K562 (cell line): ENCODE data around the gene FAF2. TPM values are rescaled to one million over a fixed set of nuclear protein-coding genes. Genes with fewer than 3 reads are reported as not detected.

Source experiments
- ATAC-seq: fragments of 200-7000 bp; cut with Tn5 transposase; 3 replicates; pipeline ENCODE4 v1.9.1; 2020; ENCODE audit warnings: moderate library complexity
- BruUV-seq: library from RNA; stranded (reverse); fragments of 400-500 nt; replicated peaks from 2 replicates; lab custom pipeline; 2021; lab: Mats Ljungman, UMichigan
- CTCF ChIA-PET: fragments of 300-600 bp; formaldehyde crosslinking; extraction: SDS; loops from one replicate; lab custom pipeline; 2021; ENCODE audit warnings: low intra/inter-chr PET ratio; lab: Yijun Ruan, JAX
- POLR2A ChIA-PET: fragments of 300-600, 350-650 bp; sonication (Branson Sonifier 250); formaldehyde crosslinking; extraction: SDS; loops from one replicate; lab custom pipeline; 2021; ENCODE audit warnings: antibody characterized with exemption, inconsistent platforms; lab: Yijun Ruan, JAX
- DNase-seq, 4 experiments: peaks; one replicate each; pipeline versions ENCODE4 v3.0.0 to v3.0.0-alpha.2; 2011 to 2018; ENCODE audit warnings: low spot score in 3 of 4, mixed read lengths in 3 of 4; ENCODE audit errors: extremely low read depth in 1 of 4
- FAIRE-seq: peaks from 2 replicates; lab custom pipeline; 2011; peaks lifted over from hg19 to GRCh38; lab: Jason Lieb, UNC
- H2AFZ ChIP-seq: 2 replicates; pipeline ENCODE4 v1.6.0; 2011; ENCODE audit warnings: low read depth, low read length, control low read depth, inconsistent platforms
- H3K27ac ChIP-seq: fragments of 200-600 bp; 3 replicates; pipeline ENCODE4 v1.8.0; 2011; ENCODE audit warnings: low read depth, mild to moderate bottlenecking, control low read depth, inconsistent platforms, low read length, moderate library complexity, mixed read lengths; ENCODE audit errors: extremely low read depth
- H3K27me3 ChIP-seq, 2 experiments: fragments of 300-600 bp in 1 of 2; 2 replicates in 1 of 2; 3 replicates in 1 of 2; pipeline versions ENCODE4 v1.6.0 to v1.8.0; 2011; ENCODE audit warnings: inconsistent platforms in 2 of 2, low read length in 2 of 2, mild to moderate bottlenecking in 1 of 2, mixed read lengths in 1 of 2, moderate library complexity in 1 of 2; ENCODE audit not compliant: control insufficient read depth in 2 of 2, insufficient read depth in 2 of 2
- H3K36me3 ChIP-seq: fragments of 300-600 bp; 3 replicates; pipeline ENCODE4 v1.8.0; 2011; ENCODE audit warnings: mild to moderate bottlenecking, low read length, inconsistent platforms; ENCODE audit not compliant: control insufficient read depth, insufficient read depth
- H3K4me1 ChIP-seq, 2 experiments: fragments of 200-600 bp in 1 of 2; replicated peaks in 1 of 2; 2 replicates in 1 of 2; 3 replicates in 1 of 2; pipeline versions ENCODE4 v1.5.1 to v1.8.0; 2011; ENCODE audit warnings: inconsistent platforms in 2 of 2, low read length in 2 of 2, mild to moderate bottlenecking in 1 of 2, mixed read lengths in 1 of 2, moderate library complexity in 1 of 2; ENCODE audit not compliant: control insufficient read depth in 2 of 2, insufficient read depth in 2 of 2
- H3K4me2 ChIP-seq: 2 replicates; pipeline ENCODE4 v1.6.1; 2011; ENCODE audit warnings: low read length, control low read depth, inconsistent platforms, mixed read lengths; ENCODE audit not compliant: insufficient read depth
- H3K4me3 ChIP-seq: fragments of 200-600 bp; sonication (generic), shearing (Covaris generic); 2 replicates; pipeline ENCODE4 v1.5.1; 2016; ENCODE audit warnings: control low read depth, inconsistent platforms
- H3K79me2 ChIP-seq: fragments of 200-600 bp; 3 replicates; pipeline ENCODE4 v1.8.0; 2011; ENCODE audit warnings: low read length, inconsistent platforms; ENCODE audit not compliant: control insufficient read depth, insufficient read depth
- H3K9ac ChIP-seq, 2 experiments: 2 replicates each; pipeline versions ENCODE4 v1.6.0 to v1.6.1; 2011; ENCODE audit warnings: low read depth in 2 of 2, low read length in 2 of 2, control low read depth in 1 of 2, inconsistent platforms in 1 of 2, mild to moderate bottlenecking in 1 of 2, mixed read lengths in 1 of 2; ENCODE audit not compliant: insufficient read depth in 1 of 2
- H3K9me1 ChIP-seq: one replicate; pipeline ENCODE4 v1.6.0; 2011; ENCODE audit warnings: inconsistent platforms, mild to moderate bottlenecking, low read length, moderate library complexity; ENCODE audit not compliant: control insufficient read depth, insufficient read depth
- H3K9me3 ChIP-seq: replicated peaks from 2 replicates; pipeline ENCODE4 v1.5.1; 2011; ENCODE audit warnings: low read depth, low read length, inconsistent platforms; ENCODE audit not compliant: control insufficient read depth, insufficient read depth
- H4K20me1 ChIP-seq: replicated peaks from 2 replicates; pipeline ENCODE4 v1.6.1; 2011; ENCODE audit warnings: low read length, inconsistent platforms, mixed read lengths; ENCODE audit not compliant: control insufficient read depth, insufficient read depth
- ATF7 ChIP-seq: fragments of 450-650 bp; IDR thresholded peaks from 2 replicates; pipeline ENCODE4 v1.7.1; 2014; ENCODE audit warnings: mild to moderate bottlenecking, moderate library complexity
- BMI1 ChIP-seq: fragments of 150-350 bp; IDR thresholded peaks from 2 replicates; pipeline ENCODE4 v1.6.1; 2014; ENCODE audit warnings: low read length
- CTBP1 ChIP-seq: fragments of 450-650 bp; IDR thresholded peaks from 2 replicates; pipeline ENCODE4 v1.6.1; 2016; ENCODE audit warnings: borderline replicate concordance
- CTCFL ChIP-seq: IDR thresholded peaks from 2 replicates; pipeline ENCODE4 v1.6.1; 2011; ENCODE audit warnings: borderline replicate concordance, low read depth, mild to moderate bottlenecking, moderate library complexity, low read length; ENCODE audit not compliant: insufficient read depth, poor library complexity, severe bottlenecking
- E2F3 ChIP-seq: fragments of 250-450 bp; sonication (Bioruptor Pico); IDR thresholded peaks from 2 replicates; pipeline ENCODE4 v1.4.0; 2020; ENCODE audit warnings: mild to moderate bottlenecking
- ETV1 ChIP-seq: fragments of 450-650 bp; conservative IDR thresholded peaks from 2 replicates; pipeline ENCODE4 v1.6.1; 2016; ENCODE audit warnings: missing genetic modification characterization, control low read depth, low read depth, missing compliant biosample characterization
- FOXA1 ChIP-seq: fragments of 450-650 bp; IDR thresholded peaks from 2 replicates; pipeline ENCODE4 v1.6.1; 2016; ENCODE audit warnings: mild to moderate bottlenecking, borderline replicate concordance
- ID3 ChIP-seq, 2 experiments: fragments of 250-450 bp in 1 of 2; fragments of 450-650 bp in 1 of 2; sonication (Bioruptor Pico) in 1 of 2; IDR thresholded peaks; 2 replicates each; pipeline versions ENCODE4 v1.6.1 to v1.8.0; 2016 to 2021; ENCODE audit warnings: mild to moderate bottlenecking in 2 of 2, moderate library complexity in 2 of 2, missing compliant biosample characterization in 1 of 2, missing genetic modification characterization in 1 of 2
- TAF15 ChIP-seq: fragments of 200-400 bp; formaldehyde crosslinking; IDR thresholded peaks from 2 replicates; pipeline ENCODE4 v1.6.1; 2017; ENCODE audit warnings: mild to moderate bottlenecking, low read depth, low read length, moderate library complexity
- ZBED1 ChIP-seq: IDR thresholded peaks from 2 replicates; pipeline ENCODE4 v1.6.1; 2014
- ZKSCAN3 ChIP-seq: fragments of 250-450 bp; sonication (Bioruptor Pico); IDR thresholded peaks from 2 replicates; pipeline ENCODE4 v1.4.0; 2020
- ZNF436 ChIP-seq: fragments of 250-450, 450-650 bp; sonication (Bioruptor Pico); formaldehyde crosslinking; IDR thresholded peaks from 2 replicates; pipeline ENCODE4 v1.7.0; 2020; ENCODE audit warnings: mild to moderate bottlenecking
- WGBS: fragments of 100-300 bp; shearing (Covaris generic); methylation state at CpG from one replicate; pipeline ENCODE4 v1.1.6; 2016; ENCODE audit warnings: low coverage, mixed read lengths; ENCODE audit not compliant: insufficient coverage; ENCODE audit errors: missing lambda C conversion rate; 5-methylcytosine and 5-hydroxymethylcytosine counted together
- in situ Hi-C: fragments of 300-500 bp; cut with MboI; formaldehyde crosslinking; loops from 4 replicates; pipeline ENCODE4 v1.15.0; 2018; ENCODE audit warnings: inconsistent platforms, mixed read lengths
- intact Hi-C: fragments of 100-400 bp; cut with micrococcal nuclease; formaldehyde crosslinking; loops from 2 replicates; pipeline ENCODE4 v1.14.2; 2022
- polyA plus RNA-seq, 8 experiments: library from polyadenylated mRNA; depleted of rRNA in 4 of 8; stranded (reverse) in 5 of 8; unstranded in 3 of 8; fragments of >200 nt; fragmentation: Nextera tagmentation in 2 of 8; fragmentation: Illumina TruSeq in 1 of 8; extraction: Ambion mirVana in 2 of 8; extraction: Trizol in 1 of 8; gene quantifications; 2 replicates each; pipeline versions ENCODE4 v1.2.1 to v1.2.3, GENCODE V29; 2011 to 2014; ENCODE audit warnings: inconsistent platforms in 1 of 8, missing spikeins in 1 of 8
- total RNA-seq, 7 experiments: library from RNA; depleted of rRNA in 6 of 7; stranded (reverse); fragments of >200 nt in 6 of 7; fragmentation: Illumina TruSeq in 2 of 7; extraction: Trizol in 2 of 7; gene quantifications; 2 replicates each; pipeline versions ENCODE4 v1.2.1 to v1.2.3, GENCODE V29; 2011 to 2021; ENCODE audit warnings: low replicate concordance in 1 of 7
- TF ChIP-seq, protein P1 (sequence below): fragments of 450-650 bp; formaldehyde crosslinking; IDR thresholded peaks from 2 replicates; pipeline ENCODE4 v1.4.0; 2022; ENCODE audit warnings: mild to moderate bottlenecking, moderate library complexity
- TF ChIP-seq, protein P2 (sequence below): sonication (generic); formaldehyde crosslinking; IDR thresholded peaks from 2 replicates; pipeline ENCODE4 v1.8.1; 2022; ENCODE audit warnings: missing genetic modification reagents

The FAF2 gene
- total and polyA plus RNA-seq, 9 of the 15 experiments (the other 6 are each of a cell fraction or from before 2014, with no cell fraction given) = 25.0 to 44.6 (median 36.1) TPM

DNA sequence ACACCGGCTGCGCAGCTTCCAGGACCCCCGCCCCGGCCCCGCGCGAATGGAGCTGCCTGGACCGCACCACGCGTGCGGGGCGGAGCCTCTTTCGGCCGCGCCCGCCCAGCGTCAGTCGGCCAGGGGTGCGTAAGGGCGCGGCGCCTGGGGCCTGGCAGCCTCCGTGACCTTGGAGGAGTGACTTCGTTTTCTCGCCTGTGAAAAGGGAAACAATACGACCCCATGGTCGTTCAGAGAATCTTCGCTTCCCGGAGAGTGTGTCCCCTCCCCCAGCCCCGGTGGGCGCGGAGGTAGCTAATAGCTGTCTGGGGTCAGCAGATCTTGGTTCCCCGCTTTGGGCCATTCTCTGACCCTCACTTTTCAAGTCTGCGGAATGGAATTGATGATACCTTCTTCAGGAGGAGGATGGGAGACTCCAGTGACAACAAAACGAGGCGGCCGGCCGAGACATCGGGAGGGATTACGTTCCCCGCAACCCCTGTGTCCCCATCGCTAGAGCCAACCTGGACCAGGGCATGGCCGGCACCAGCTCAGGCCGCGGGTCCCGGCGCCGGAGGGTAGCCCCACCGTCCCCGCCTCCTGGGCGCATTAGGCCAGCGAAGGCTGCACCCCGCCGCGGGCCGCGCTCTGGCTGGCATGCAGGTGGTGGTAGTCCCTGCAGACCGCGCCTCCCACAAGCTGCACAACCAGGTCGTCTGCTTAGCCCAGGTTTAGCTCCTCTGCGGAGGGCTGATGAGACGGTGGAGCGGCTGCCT, 95.4 kb downstream of the FAF2 start:
- POLR2A ChIA-PET = interaction anchor here (0.6 to 1.3 kb wide), 7 partner anchors 8 to 128 kb away, joined by 3 to 7 read pairs (median 4); partner anchors contain the start of gene CLTB
- H3K9ac ChIP-seq = peak overlapping the region; percentile 84 to 94
- CTCF ChIA-PET = interaction anchor here (0.6 to 2.1 kb wide), 3 partner anchors 96 to 224 kb away, joined by 3 to 7 read pairs (median 5); partner anchors contain the start of gene CLTB
- no peaks in the 10 kb centered on the region for H3K9me3 ChIP-seq
- no peaks in the 10 kb centered on the region for H4K20me1 ChIP-seq
- peak; percentile 78 for ATAC-seq
- H2AFZ ChIP-seq = peak overlapping the region; percentile 97
- peaks cover 23% of the 10 kb centered on the region for H3K79me2 ChIP-seq
- WGBS = under 1% methylated on average over 46 of the region's 63 CpGs
- peak overlapping the region; percentile 94 for H3K4me2 ChIP-seq
- intact Hi-C loops = loop anchor here (2.0 kb wide), 1 partner anchor 127 kb away; the partner anchor contains the start of gene CLTB
- peak; percentile 77 to 89 (median 80) for DNase-seq
- no peaks in the 10 kb centered on the region for H3K9me1 ChIP-seq
- H3K4me3 ChIP-seq = peak overlapping the region; percentile 51
- BruUV-seq = TSS peak; percentile 81
- H3K4me1 ChIP-seq = peaks cover 36 to 45% of the 10 kb centered on the region in 2 experiments
- peak overlapping the region; percentile 94 for H3K27ac ChIP-seq
- H3K27me3 ChIP-seq = no peaks in the 10 kb centered on the region
- in situ Hi-C loops = no loop called here
- FAIRE-seq = peak; percentile 76
- H3K36me3 ChIP-seq = no peaks in the 10 kb centered on the region; the same call in 2 of the 3 replicates
- TF ChIP-seq CTCFL (no peak), E2F3 (CRISPR knock-in tag) (no peak), ID3 (CRISPR knock-in tag; IDR thresholded peaks at IDR 0.05) (no peak), ID3 (tag; IDR thresholded peaks at IDR 0.05) (no peak), BMI1 (no peak), ZNF436 (CRISPR knock-in tag) (no peak), TAF15 (no peak), CTBP1 (peak; percentile 86), ZKSCAN3 (CRISPR knock-in tag) (no peak), ATF7 (0 out of 2 replicates have a peak, but pooled peaks have one; percentile 28), ETV1 (tag) (no peak), ZBED1 (no peak), FOXA1 (no peak)
- TF ChIP-seq, protein P1, sequence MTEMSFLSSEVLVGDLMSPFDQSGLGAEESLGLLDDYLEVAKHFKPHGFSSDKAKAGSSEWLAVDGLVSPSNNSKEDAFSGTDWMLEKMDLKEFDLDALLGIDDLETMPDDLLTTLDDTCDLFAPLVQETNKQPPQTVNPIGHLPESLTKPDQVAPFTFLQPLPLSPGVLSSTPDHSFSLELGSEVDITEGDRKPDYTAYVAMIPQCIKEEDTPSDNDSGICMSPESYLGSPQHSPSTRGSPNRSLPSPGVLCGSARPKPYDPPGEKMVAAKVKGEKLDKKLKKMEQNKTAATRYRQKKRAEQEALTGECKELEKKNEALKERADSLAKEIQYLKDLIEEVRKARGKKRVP (CRISPR knock-in tag) = no peak
- TF ChIP-seq, protein P2, sequence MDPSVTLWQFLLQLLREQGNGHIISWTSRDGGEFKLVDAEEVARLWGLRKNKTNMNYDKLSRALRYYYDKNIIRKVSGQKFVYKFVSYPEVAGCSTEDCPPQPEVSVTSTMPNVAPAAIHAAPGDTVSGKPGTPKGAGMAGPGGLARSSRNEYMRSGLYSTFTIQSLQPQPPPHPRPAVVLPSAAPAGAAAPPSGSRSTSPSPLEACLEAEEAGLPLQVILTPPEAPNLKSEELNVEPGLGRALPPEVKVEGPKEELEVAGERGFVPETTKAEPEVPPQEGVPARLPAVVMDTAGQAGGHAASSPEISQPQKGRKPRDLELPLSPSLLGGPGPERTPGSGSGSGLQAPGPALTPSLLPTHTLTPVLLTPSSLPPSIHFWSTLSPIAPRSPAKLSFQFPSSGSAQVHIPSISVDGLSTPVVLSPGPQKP (CRISPR knock-in tag) = no peak
